Neural progenitor cell (in vitro differentiated cells): Measurements from ENCODE around the gene TSHZ3. TPM values are rescaled to one million over a fixed set of nuclear protein-coding genes. Genes with fewer than 3 reads are reported as not detected.
A peak's percentile ranks its signal among the peaks of the same experiment; 100 is the strongest.

Source experiments
- DNase-seq: peaks from one replicate; pipeline ENCODE4 v3.0.0-alpha.2; 2016; ENCODE audit warnings: low spot score
- H2AFZ ChIP-seq: fragments of 200-600 bp; sonication (generic); replicated peaks from 2 replicates; pipeline ENCODE4 v1.6.1; 2016; ENCODE audit warnings: antibody characterized with exemption
- H3F3A ChIP-seq: fragments of 200-600 bp; sonication (generic); 2 replicates; pipeline ENCODE4 v1.6.1; 2016; ENCODE audit warnings: antibody characterized with exemption, low read depth
- H3K27ac ChIP-seq: fragments of 200-600 bp; sonication (generic); 2 replicates; pipeline ENCODE4 v1.5.1; 2016; ENCODE audit warnings: mild to moderate bottlenecking
- H3K27me3 ChIP-seq: fragments of 200-600 bp; sonication (generic); 2 replicates; pipeline ENCODE4 v1.6.1; 2016; ENCODE audit warnings: mild to moderate bottlenecking, moderate library complexity
- H3K36me3 ChIP-seq: fragments of 200-600 bp; sonication (generic); 2 replicates; pipeline ENCODE4 v1.5.1; 2016
- H3K4me1 ChIP-seq: fragments of 200-600 bp; sonication (generic); 2 replicates; pipeline ENCODE4 v1.6.1; 2016; ENCODE audit warnings: mixed run types
- H3K4me2 ChIP-seq: fragments of 200-600 bp; sonication (generic); 2 replicates; pipeline ENCODE4 v1.6.1; 2016
- H3K4me3 ChIP-seq: fragments of 200-600 bp; sonication (generic); 2 replicates; pipeline ENCODE4 v1.5.1; 2016
- H3K79me2 ChIP-seq: fragments of 200-600 bp; sonication (generic); 2 replicates; pipeline ENCODE4 v1.6.1; 2016; ENCODE audit warnings: low read depth
- H3K9ac ChIP-seq: fragments of 200-600 bp; sonication (generic); 2 replicates; pipeline ENCODE4 v1.6.1; 2016
- H3K9me3 ChIP-seq: fragments of 200-600 bp; sonication (generic); 2 replicates; pipeline ENCODE4 v1.5.1; 2016; ENCODE audit warnings: low read depth
- H4K20me1 ChIP-seq: fragments of 200-600 bp; sonication (generic); 2 replicates; pipeline ENCODE4 v1.6.1; 2016; ENCODE audit warnings: low read depth
- H3K27ac Mint-ChIP-seq: 3 replicates; pipeline ENCODE4 v1.8.0; 2021; ENCODE audit warnings: mixed read lengths
- H3K27me3 Mint-ChIP-seq: 2 replicates; pipeline ENCODE4 v1.8.0; 2022; ENCODE audit warnings: low read depth, mild to moderate bottlenecking, inconsistent platforms, moderate library complexity, mixed read lengths; ENCODE audit not compliant: insufficient read depth
- H3K36me3 Mint-ChIP-seq: 3 replicates; pipeline ENCODE4 v1.8.0; 2021; ENCODE audit warnings: mixed read lengths
- H3K4me1 Mint-ChIP-seq: 3 replicates; pipeline ENCODE4 v1.8.0; 2021; ENCODE audit warnings: mixed read lengths
- H3K4me3 Mint-ChIP-seq: 3 replicates; pipeline ENCODE4 v1.8.0; 2021; ENCODE audit warnings: mild to moderate bottlenecking, moderate library complexity, mixed read lengths
- H3K9me3 Mint-ChIP-seq: 3 replicates; pipeline ENCODE4 v1.8.0; 2020; ENCODE audit warnings: mixed read lengths
- EZH2 ChIP-seq: fragments of 200-600 bp; sonication (generic); IDR thresholded peaks from 2 replicates; pipeline ENCODE4 v1.6.1; 2017; ENCODE audit warnings: antibody characterized with exemption, mild to moderate bottlenecking, moderate library complexity
- EZH2phosphoT487 ChIP-seq: fragments of 200-600 bp; sonication (generic); IDR thresholded peaks from 2 replicates; pipeline ENCODE4 v1.6.1; 2017; ENCODE audit warnings: antibody characterized with exemption
- total RNA-seq: library from RNA; depleted of rRNA; stranded (reverse); fragments of >200 nt; gene quantifications from 2 replicates; pipeline ENCODE4 v1.2.3, GENCODE V29; 2015; ENCODE audit warnings: low replicate concordance
- TF ChIP-seq, protein P1 (sequence below): fragments of 200-600 bp; sonication (generic); IDR thresholded peaks from 2 replicates; pipeline ENCODE4 v1.5.1; 2017; ENCODE audit warnings: antibody characterized with exemption, mild to moderate bottlenecking

Gene TSHZ3
- total RNA-seq, 1 donor from 2014 or later = 0.60 TPM

DNA sequence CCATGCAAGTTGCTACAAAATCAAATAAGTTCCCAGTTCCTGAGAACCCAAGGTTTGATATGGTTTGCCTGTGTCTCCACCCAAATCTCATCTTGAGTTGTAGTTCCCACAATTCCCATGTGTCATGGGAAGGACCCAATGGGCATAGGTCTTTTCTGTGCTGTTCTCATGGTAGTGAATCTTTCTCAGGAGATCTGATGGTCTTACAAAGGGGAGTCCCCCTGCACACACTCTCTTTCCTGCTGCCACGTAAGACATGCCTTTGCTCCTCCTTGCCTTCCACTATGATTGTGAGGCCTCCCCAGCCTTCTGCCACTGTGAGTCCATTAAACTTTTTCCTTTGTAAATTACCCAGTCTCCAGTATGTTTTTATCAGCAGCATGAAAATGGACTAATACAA lies 28.5 kb upstream of the TSHZ3 start:
- H4K20me1 ChIP-seq = no peaks in the 10 kb centered on the region
- H3K79me2 ChIP-seq = no peaks in the 10 kb centered on the region
- no peak for DNase-seq
- no peaks in the 10 kb centered on the region for H3K36me3 ChIP-seq
- peaks cover 10% of the 10 kb centered on the region for H3K9me3 Mint-ChIP-seq
- H3K4me3 Mint-ChIP-seq = no peak overlapping the region
- no peak overlapping the region for H3K4me3 ChIP-seq
- H3K4me1 Mint-ChIP-seq = no peaks in the 10 kb centered on the region
- H3K36me3 Mint-ChIP-seq = no peaks in the 10 kb centered on the region
- H2AFZ ChIP-seq = no peak overlapping the region
- no peaks in the 10 kb centered on the region for H3F3A ChIP-seq
- no peak overlapping the region for H3K27ac ChIP-seq
- H3K27me3 Mint-ChIP-seq = peaks cover 7% of the 10 kb centered on the region
- no peaks in the 10 kb centered on the region for H3K27me3 ChIP-seq
- no peaks in the 10 kb centered on the region for H3K4me1 ChIP-seq
- no peak overlapping the region for H3K9ac ChIP-seq
- H3K4me2 ChIP-seq = no peak overlapping the region
- H3K27ac Mint-ChIP-seq = no peak overlapping the region
- TF ChIP-seq EZH2phosphoT487 = no peak
- no peak for TF ChIP-seq EZH2
- TF ChIP-seq, protein P1, sequence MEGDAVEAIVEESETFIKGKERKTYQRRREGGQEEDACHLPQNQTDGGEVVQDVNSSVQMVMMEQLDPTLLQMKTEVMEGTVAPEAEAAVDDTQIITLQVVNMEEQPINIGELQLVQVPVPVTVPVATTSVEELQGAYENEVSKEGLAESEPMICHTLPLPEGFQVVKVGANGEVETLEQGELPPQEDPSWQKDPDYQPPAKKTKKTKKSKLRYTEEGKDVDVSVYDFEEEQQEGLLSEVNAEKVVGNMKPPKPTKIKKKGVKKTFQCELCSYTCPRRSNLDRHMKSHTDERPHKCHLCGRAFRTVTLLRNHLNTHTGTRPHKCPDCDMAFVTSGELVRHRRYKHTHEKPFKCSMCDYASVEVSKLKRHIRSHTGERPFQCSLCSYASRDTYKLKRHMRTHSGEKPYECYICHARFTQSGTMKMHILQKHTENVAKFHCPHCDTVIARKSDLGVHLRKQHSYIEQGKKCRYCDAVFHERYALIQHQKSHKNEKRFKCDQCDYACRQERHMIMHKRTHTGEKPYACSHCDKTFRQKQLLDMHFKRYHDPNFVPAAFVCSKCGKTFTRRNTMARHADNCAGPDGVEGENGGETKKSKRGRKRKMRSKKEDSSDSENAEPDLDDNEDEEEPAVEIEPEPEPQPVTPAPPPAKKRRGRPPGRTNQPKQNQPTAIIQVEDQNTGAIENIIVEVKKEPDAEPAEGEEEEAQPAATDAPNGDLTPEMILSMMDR = no peak
- H3K9me3 ChIP-seq = no peaks in the 10 kb centered on the region

DNA sequence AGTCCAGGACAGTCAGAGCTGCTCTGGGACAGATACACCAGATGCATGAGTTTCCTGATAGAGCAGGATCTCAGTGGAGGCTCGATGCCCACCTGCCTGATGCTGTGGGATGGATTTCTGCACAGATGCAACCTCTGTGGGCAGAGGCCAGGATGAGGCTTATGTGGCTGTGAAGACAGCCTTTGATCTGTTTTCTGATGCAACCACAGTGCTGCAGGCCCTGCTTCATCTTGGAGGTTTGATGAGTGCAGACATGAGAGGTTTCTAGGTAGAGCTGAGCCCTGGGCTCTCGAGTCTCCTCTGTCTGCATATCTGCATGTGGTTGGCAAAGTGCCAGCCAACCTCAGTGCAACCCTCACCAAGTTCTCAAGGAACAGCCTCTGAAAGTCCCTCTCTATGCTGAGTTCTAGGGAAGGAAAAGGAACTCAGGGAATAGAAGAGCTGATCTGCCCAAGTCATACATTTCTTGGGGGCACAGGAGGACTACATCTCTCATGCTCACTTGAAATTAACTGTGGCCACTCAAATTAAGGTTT lies 23.1 kb upstream of the TSHZ3 start:
- Histone ChIP-seq H3K27me3 (no peaks in the 10 kb centered on the region), H3K4me1 (no peaks in the 10 kb centered on the region), H3K36me3 (no peaks in the 10 kb centered on the region), H2AFZ (no peak overlapping the region), H3K4me3 (no peak overlapping the region), H3F3A (no peaks in the 10 kb centered on the region), H3K9me3 (no peaks in the 10 kb centered on the region), H4K20me1 (no peaks in the 10 kb centered on the region), H3K79me2 (no peaks in the 10 kb centered on the region), H3K9ac (no peak overlapping the region), H3K27ac (no peak overlapping the region), H3K4me2 (no peak overlapping the region)
- Mint-ChIP-seq H3K4me1 (no peaks in the 10 kb centered on the region), H3K36me3 (no peaks in the 10 kb centered on the region), H3K9me3 (peaks cover 10% of the 10 kb centered on the region), H3K27me3 (peaks cover 6% of the 10 kb centered on the region), H3K27ac (no peak overlapping the region), H3K4me3 (no peak overlapping the region)
- TF ChIP-seq EZH2phosphoT487 = no peak
- no peak for DNase-seq

DNA sequence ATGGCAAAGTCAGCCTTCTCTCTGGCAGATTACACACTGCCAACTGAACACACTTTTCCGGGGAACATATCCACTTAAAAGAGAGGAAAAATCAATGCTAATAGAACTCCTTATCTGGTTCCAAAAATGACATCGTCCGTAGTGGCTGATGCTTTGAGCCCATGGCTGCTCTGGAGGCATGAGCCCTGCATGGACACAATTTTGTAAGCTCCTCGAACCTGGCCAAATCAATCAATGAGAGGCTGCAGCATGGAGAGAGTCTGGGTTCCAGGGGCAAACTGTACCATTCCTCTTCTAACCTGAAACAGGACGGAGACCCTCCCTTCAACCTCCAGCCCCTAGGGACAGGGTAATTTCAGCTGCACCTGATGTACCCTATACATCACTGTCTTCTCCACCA lies 21.0 kb upstream of the TSHZ3 start:
- no peak overlapping the region for H3K9ac ChIP-seq
- no peak overlapping the region for H3K27ac ChIP-seq
- no peak for DNase-seq
- no peaks in the 10 kb centered on the region for H3K4me1 ChIP-seq
- TF ChIP-seq EZH2phosphoT487 = no peak
- TF ChIP-seq EZH2 = no peak
- TF ChIP-seq, protein P1 = no peak
- no peaks in the 10 kb centered on the region for H3F3A ChIP-seq
- no peaks in the 10 kb centered on the region for H3K9me3 ChIP-seq
- no peaks in the 10 kb centered on the region for H4K20me1 ChIP-seq
- H3K79me2 ChIP-seq = no peaks in the 10 kb centered on the region
- no peak overlapping the region for H2AFZ ChIP-seq
- no peaks in the 10 kb centered on the region for H3K36me3 Mint-ChIP-seq
- H3K9me3 Mint-ChIP-seq = peaks cover 10% of the 10 kb centered on the region
- H3K27ac Mint-ChIP-seq = no peak overlapping the region
- no peaks in the 10 kb centered on the region for H3K27me3 ChIP-seq
- no peak overlapping the region for H3K4me3 Mint-ChIP-seq
- H3K27me3 Mint-ChIP-seq = peaks cover 8% of the 10 kb centered on the region
- no peaks in the 10 kb centered on the region for H3K4me1 Mint-ChIP-seq
- no peak overlapping the region for H3K4me2 ChIP-seq
- H3K36me3 ChIP-seq = no peaks in the 10 kb centered on the region
- no peak overlapping the region for H3K4me3 ChIP-seq

DNA sequence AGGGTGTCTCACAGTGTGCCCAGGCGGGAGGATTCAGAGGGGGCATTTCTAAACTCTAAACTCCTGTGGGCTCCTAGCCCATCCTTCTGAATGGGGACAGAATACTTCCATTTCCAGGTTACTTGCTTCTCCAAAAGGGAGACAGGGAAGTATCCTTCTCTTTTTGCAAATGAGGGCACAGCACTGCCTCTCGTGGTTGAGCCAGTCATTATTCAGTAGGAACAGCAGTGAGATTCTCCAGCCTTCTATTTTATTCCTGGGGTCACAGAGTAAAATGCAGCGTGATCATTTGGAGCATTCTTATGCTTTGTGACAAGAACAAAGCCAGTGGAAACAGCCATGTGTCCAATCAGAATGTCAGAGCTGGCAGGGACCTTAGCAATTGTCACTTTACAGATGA lies 15.7 kb upstream of the TSHZ3 start:
- no peaks in the 10 kb centered on the region for H3F3A ChIP-seq
- H3K79me2 ChIP-seq = no peaks in the 10 kb centered on the region
- Mint-ChIP-seq H3K36me3 (no peaks in the 10 kb centered on the region), H3K4me1 (peaks cover 8% of the 10 kb centered on the region), H3K4me3 (no peak overlapping the region), H3K9me3 (no peaks in the 10 kb centered on the region), H3K27me3 (peaks cover 3% of the 10 kb centered on the region), H3K27ac (no peak overlapping the region)
- TF ChIP-seq, protein P1 = peak; percentile 32
- TF ChIP-seq EZH2 (no peak), EZH2phosphoT487 (no peak)
- no peaks in the 10 kb centered on the region for H3K27me3 ChIP-seq
- H3K36me3 ChIP-seq = no peaks in the 10 kb centered on the region
- no peak overlapping the region for H3K9ac ChIP-seq
- no peak overlapping the region for H3K4me3 ChIP-seq
- no peak overlapping the region for H2AFZ ChIP-seq
- no peaks in the 10 kb centered on the region for H3K9me3 ChIP-seq
- DNase-seq = no peak
- H3K27ac ChIP-seq = no peak overlapping the region
- no peaks in the 10 kb centered on the region for H3K4me1 ChIP-seq
- H4K20me1 ChIP-seq = no peaks in the 10 kb centered on the region
- no peak overlapping the region for H3K4me2 ChIP-seq
